ENCODE results near the gene ZBTB7B. TPM values are rescaled to one million over a fixed set of nuclear protein-coding genes. Genes with fewer than 3 reads are reported as not detected.

The ZBTB7B gene
- total RNA-seq (10 to 100 TPM; 39.6 to 68.4 (median 51.7) TPM), total RNA-seq (24.1 to 106 (median 60.4) reads per million in 29 experiments)
- total RNA-seq (2013), result 35.9 TPM

DNA sequence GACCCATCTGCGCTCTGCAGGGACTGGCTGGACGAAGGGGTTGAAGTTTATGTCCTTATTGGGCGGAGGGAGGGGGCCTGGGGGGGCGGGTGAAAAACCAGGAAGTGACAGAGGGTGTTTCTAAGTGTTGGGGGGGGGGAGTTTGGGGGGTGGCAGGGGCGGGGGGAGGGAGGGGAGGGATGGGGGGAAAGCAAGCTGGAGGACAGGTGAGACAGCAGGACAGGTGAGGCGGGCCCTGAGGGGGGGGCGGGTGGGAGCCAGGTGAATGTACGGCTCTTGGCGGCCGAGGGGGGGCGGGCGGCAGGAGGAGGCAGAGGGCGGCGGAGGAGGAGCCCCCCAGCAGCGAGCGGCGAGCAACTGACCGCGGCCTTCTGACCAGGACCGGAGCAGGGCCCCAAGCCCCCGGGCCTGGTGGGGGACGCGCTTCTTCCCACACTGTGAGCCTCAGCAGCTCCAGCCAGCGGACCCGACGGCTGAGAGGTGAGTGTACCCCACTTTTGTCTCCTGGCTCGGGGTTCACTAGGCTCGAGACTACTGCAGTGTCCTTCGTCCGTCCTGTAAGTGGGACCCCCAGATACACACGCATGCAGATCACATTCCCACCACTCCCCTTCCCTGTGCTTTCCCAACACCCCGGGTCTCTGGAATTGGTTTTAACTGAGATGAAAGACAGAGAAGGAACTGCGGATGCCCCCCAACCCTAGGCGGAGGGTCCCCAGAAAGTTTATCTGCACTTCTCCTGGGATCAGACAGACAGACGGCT is at the start of gene ZBTB7B:
Gene ZBTB7B (plus strand): TSS at position 339 of the 763 bp plus-strand sequence. CDS start 11,859 bp downstream, outside the sequence.
- Histone ChIP-seq H3K4me1 (ENCODE audit: control insufficient read depth in 1 of 2, extremely low read depth in 1 of 2, insufficient read depth in 2 of 2, low read length in 2 of 2) (peaks cover 30 to 91% of the 10 kb centered on the region in 2 experiments), H3K27me3 (replicated peaks in 1 of 2; ENCODE audit: control insufficient read depth in 2 of 2, extremely low read depth in 1 of 2, insufficient read depth in 2 of 2, low read length in 1 of 2) (no peaks in the 10 kb centered on the region), H3K27ac (ENCODE audit: low read length) (peak within 1 kb of the TSS; percentile 95), H3K9me3 (no peaks in the 10 kb centered on the region), H3K36me3 (ENCODE audit: control insufficient read depth in 2 of 2, extremely low read depth in 1 of 2, insufficient read depth in 1 of 2, low read length in 1 of 2) (no peaks in the 10 kb centered on the region), H3K4me3 (ENCODE audit: control insufficient read depth in 1 of 2, extremely low read depth in 1 of 2, low read length in 1 of 2) (peak within 1 kb of the TSS; percentile 92 to 97)
- peak in 1 of 35 experiments; percentile 22 for DNase-seq
- ChIA-PET CTCF (interaction anchor here (0.6 to 1.6 kb wide), 4 partner anchors 13 to 63 kb away, joined by 3 to 4 read pairs (median 3); no protein-coding TSS in a partner anchor), POLR2A (interaction anchor here (0.7 to 1.0 kb wide), 2 partner anchors 9 to 47 kb away, joined by 3 read pairs; partner anchors contain the start of gene PBXIP1 (in 1 of the 2))
- no peaks in the 10 kb centered on the region for H3K36me3 Mint-ChIP-seq
- H3K4me1 Mint-ChIP-seq, result peaks cover 53 to 60% (median 60%) of the 10 kb centered on the region in 3 donors
- H3K9me3 Mint-ChIP-seq, result no peaks in the 10 kb centered on the region
- peak; percentile 1 to 6 (median 4) for ATAC-seq (replicated peaks in 1 of 4)
- H3K27ac Mint-ChIP-seq, result peak within 1 kb of the TSS; percentile 98
- H3K4me3 Mint-ChIP-seq, result peak within 1 kb of the TSS; percentile 89 to 95 (median 91)
- under 1% methylated on average over 27 of the region's 35 CpGs for WGBS (ENCODE audit: insufficient coverage)
- no peaks in the 10 kb centered on the region for H3K27me3 Mint-ChIP-seq

DNA sequence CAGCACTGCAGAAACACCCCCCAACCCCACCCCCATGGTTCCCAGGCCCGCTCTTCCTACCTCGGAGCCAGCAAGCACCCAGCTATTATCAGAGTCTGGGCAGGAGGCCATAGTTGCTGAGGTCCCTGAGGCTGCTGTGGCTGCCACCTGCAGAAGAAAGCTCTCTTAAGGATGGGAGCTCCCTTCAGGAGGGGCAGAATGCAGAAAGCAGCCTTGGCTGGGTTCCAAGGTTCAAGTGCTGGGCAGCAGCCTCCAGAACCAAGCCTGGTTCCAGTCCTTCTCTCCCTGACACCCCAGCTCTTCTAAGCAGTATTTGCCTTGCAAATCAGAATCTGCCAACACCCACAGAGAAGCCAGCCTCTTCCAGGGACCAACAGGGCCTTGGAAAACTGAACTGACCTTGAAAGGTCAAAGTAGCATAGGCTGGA is 49.0 kb upstream of the ZBTB7B start:
- CTCF ChIA-PET, result no interaction called here
- DNase-seq (no peak), ATAC-seq (replicated peaks in 1 of 4) (no peak)
- Mint-ChIP-seq H3K27ac (peak overlapping the region; percentile 100), H3K27me3 (no peaks in the 10 kb centered on the region), H3K9me3 (no peaks in the 10 kb centered on the region), H3K4me3 (peak overlapping the region; percentile 95 to 100 (median 97)), H3K36me3 (peaks cover 29% of the 10 kb centered on the region), H3K4me1 (peaks cover 72 to 82% (median 73%) of the 10 kb centered on the region in 3 donors)
- POLR2A ChIA-PET, result interaction anchor here (0.6 to 2.0 kb wide), 7 partner anchors 8 to 66 kb away, joined by 3 to 9 read pairs (median 5); partner anchors contain the start of gene PMVK (in 1 of the 2)
- Histone ChIP-seq H3K4me1 (ENCODE audit: control insufficient read depth in 1 of 2, extremely low read depth in 1 of 2, insufficient read depth in 2 of 2, low read length in 2 of 2) (peaks cover 38 to 78% of the 10 kb centered on the region in 2 experiments), H3K9me3 (no peaks in the 10 kb centered on the region), H3K27me3 (replicated peaks in 1 of 2; ENCODE audit: control insufficient read depth in 2 of 2, extremely low read depth in 1 of 2, insufficient read depth in 2 of 2, low read length in 1 of 2) (no peaks in the 10 kb centered on the region), H3K36me3 (ENCODE audit: control insufficient read depth in 2 of 2, extremely low read depth in 1 of 2, insufficient read depth in 1 of 2, low read length in 1 of 2) (peaks cover 11 to 49% of the 10 kb centered on the region in 2 donors), H3K4me3 (ENCODE audit: control insufficient read depth in 1 of 2, extremely low read depth in 1 of 2, low read length in 1 of 2) (peak overlapping the region; percentile 79 to 94), H3K27ac (ENCODE audit: low read length) (peak overlapping the region; percentile 99)
- no CpG with 5 or more reads among the region's 2 CpGs for WGBS (ENCODE audit: insufficient coverage)

DNA sequence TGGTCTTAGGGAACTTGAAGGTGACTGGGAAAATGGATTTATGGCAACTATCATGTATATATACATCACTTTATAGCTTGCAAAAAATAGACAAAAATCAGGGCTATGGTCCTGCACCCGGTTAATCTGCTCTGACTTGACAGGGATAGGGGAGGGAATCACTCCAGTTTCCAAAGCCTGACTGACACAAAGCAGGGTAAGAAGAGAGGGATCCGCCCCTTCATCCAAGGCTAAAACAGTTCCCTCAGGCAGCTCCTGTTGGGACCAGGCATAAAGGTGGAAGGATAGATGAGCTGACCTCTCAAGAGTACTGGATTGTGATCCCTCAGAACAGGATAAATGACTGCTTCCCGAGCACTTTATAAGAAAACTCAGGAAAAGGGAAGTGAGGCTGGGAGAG is 48.1 kb upstream of the ZBTB7B start:
- CTCF ChIA-PET, result interaction anchor here in 1 of 2 donors (0.7 to 2.2 kb wide), 6 partner anchors 10 to 62 kb away, joined by 3 to 14 read pairs (median 8); partner anchors contain the start of genes FLAD1 and PMVK
- peak overlapping the region; percentile 95 to 100 (median 97) for H3K4me3 Mint-ChIP-seq
- ATAC-seq (replicated peaks in 1 of 4) (no peak), DNase-seq (no peak)
- Histone ChIP-seq H3K27me3 (replicated peaks in 1 of 2; ENCODE audit: control insufficient read depth in 2 of 2, extremely low read depth in 1 of 2, insufficient read depth in 2 of 2, low read length in 1 of 2) (no peaks in the 10 kb centered on the region), H3K4me1 (ENCODE audit: control insufficient read depth in 1 of 2, extremely low read depth in 1 of 2, insufficient read depth in 2 of 2, low read length in 2 of 2) (peaks cover 38 to 79% of the 10 kb centered on the region in 2 experiments), H3K9me3 (no peaks in the 10 kb centered on the region), H3K27ac (ENCODE audit: low read length) (peak overlapping the region; percentile 99), H3K36me3 (ENCODE audit: control insufficient read depth in 2 of 2, extremely low read depth in 1 of 2, insufficient read depth in 1 of 2, low read length in 1 of 2) (peaks cover 14 to 53% of the 10 kb centered on the region in 2 donors), H3K4me3 (ENCODE audit: control insufficient read depth in 1 of 2, extremely low read depth in 1 of 2, low read length in 1 of 2) (peak overlapping the region; percentile 79 to 94)
- peaks cover 68 to 77% (median 71%) of the 10 kb centered on the region in 3 donors for H3K4me1 Mint-ChIP-seq
- no peaks in the 10 kb centered on the region for H3K9me3 Mint-ChIP-seq
- H3K27me3 Mint-ChIP-seq, result no peaks in the 10 kb centered on the region
- peaks cover 22% of the 10 kb centered on the region for H3K36me3 Mint-ChIP-seq
- POLR2A ChIA-PET, result interaction anchor here (0.5 to 2.3 kb wide), 11 partner anchors 9 to 61 kb away, joined by 4 to 23 read pairs (median 6); partner anchors contain the start of genes CKS1B (in 1 of the 2), FLAD1 (in 1 of the 2) and PMVK (in 1 of the 2)
- peak overlapping the region; percentile 100 for H3K27ac Mint-ChIP-seq
- WGBS (ENCODE audit: insufficient coverage), result no CpG with 5 or more reads among the region's 3 CpGs

DNA sequence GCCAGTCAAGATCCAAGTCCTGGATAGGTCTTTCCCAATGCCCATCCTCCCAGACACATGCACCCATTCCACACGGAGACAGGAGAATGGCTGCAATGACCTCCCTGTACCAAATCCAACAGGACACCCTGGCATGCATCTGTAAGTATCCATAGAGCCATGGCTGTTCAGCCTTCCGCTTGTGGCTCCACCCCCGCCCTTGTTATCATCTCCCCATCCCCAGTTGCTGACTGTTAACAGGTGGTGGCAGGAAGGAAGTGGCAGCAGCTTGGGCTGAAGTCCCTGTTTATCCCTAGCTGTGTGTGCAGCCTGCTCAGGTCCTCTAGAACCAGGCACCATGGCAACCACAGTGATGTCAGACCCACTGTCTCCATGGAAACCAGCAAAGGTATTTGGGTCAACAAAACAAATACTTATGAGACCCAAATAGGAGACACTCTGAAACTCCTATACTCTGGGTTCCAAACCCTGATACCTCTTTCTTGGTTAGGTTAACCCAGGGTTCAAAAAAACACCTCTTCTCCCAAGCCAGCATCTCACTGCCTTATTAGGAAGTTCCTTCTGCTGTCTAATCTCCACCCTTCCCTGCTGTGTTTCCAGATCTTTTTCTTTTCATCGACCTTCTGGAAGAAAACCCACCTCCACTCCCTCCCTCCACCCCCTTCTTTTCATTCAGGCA is 47.4 kb upstream of the ZBTB7B start:
- Mint-ChIP-seq H3K27ac (peak overlapping the region; percentile 100), H3K4me1 (peaks cover 71 to 80% (median 76%) of the 10 kb centered on the region in 3 donors), H3K9me3 (no peaks in the 10 kb centered on the region), H3K27me3 (no peaks in the 10 kb centered on the region), H3K36me3 (peaks cover 22% of the 10 kb centered on the region), H3K4me3 (peak overlapping the region; percentile 95 to 100 (median 97))
- ChIA-PET CTCF (interaction anchor here (0.5 to 2.2 kb wide), 18 partner anchors 9 to 620 kb away, joined by 3 to 14 read pairs (median 4); partner anchors contain the start of genes FLAD1 (in 1 of the 2), KRTCAP2 (in 1 of the 2) and PMVK (in 1 of the 2)), POLR2A (interaction anchor here (0.5 to 2.3 kb wide), 18 partner anchors 9 to 60 kb away, joined by 3 to 23 read pairs (median 5); partner anchors contain the start of genes PMVK (in 2 of the 2), CKS1B (in 1 of the 2), FLAD1 (in 1 of the 2) and ZBTB7B (in 1 of the 2))
- Histone ChIP-seq H3K9me3 (no peaks in the 10 kb centered on the region), H3K4me1 (ENCODE audit: control insufficient read depth in 1 of 2, extremely low read depth in 1 of 2, insufficient read depth in 2 of 2, low read length in 2 of 2) (peaks cover 38 to 83% of the 10 kb centered on the region in 2 experiments), H3K4me3 (ENCODE audit: control insufficient read depth in 1 of 2, extremely low read depth in 1 of 2, low read length in 1 of 2) (peak overlapping the region; percentile 79 to 94), H3K27me3 (replicated peaks in 1 of 2; ENCODE audit: control insufficient read depth in 2 of 2, extremely low read depth in 1 of 2, insufficient read depth in 2 of 2, low read length in 1 of 2) (no peaks in the 10 kb centered on the region), H3K36me3 (ENCODE audit: control insufficient read depth in 2 of 2, extremely low read depth in 1 of 2, insufficient read depth in 1 of 2, low read length in 1 of 2) (peaks cover 14 to 52% of the 10 kb centered on the region in 2 donors), H3K27ac (ENCODE audit: low read length) (peak overlapping the region; percentile 99)
- WGBS (ENCODE audit: insufficient coverage), result 5% methylated on average over 2 of the region's 4 CpGs
- peak; percentile 85 to 89 (median 86) for ATAC-seq (replicated peaks in 1 of 4)
- peak; percentile 70 to 99 (median 94) for DNase-seq

DNA sequence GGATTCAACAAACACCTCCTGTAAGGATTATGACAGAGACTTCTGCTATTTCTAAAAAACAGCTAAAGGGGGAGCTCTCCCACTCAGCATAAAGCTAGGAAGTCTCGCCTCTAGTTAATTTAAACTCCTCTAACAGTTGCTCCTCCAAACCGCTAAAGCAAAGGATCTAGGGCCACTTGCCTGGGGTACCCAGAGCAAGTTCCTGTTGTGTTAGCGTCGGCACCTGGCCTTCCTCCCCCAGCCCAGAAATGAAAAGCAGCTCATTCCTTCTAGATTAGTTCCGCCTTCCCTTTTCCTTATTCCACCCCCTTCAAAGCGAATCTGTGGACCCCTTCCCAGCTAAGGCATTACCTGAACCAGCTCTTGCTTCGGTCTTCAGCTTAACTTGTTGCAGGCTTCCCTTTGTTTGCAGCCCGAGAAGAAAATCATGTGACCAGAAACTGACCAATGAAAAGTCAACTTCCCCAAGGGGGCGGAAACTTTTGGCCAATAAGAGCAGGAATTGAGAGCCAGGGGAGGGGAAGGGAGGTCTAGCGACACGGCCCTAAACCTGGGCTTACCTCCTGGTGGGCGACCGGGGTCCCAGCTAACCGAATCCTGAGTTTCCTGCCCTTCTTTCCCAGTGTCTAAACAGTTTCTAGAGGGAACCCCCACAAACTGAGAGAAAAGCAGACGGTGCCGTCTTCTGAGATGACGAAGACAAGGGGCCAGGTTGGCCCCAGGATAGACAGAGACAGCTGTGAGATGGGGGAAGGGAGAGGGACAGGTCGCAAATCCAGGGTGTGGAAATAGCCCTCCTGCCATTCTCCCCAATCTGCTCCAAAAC is 46.7 kb upstream of the ZBTB7B start, which contains the start of gene PBXIP1:
Gene PBXIP1 (minus strand): TSS at position 382 of the 826 bp plus-strand sequence. CDS start 2,378 bp downstream, outside the sequence.
- H3K27me3 Mint-ChIP-seq, result no peaks in the 10 kb centered on the region
- no peaks in the 10 kb centered on the region for H3K9me3 ChIP-seq
- peak within 1 kb of the TSS; percentile 100 for H3K27ac Mint-ChIP-seq
- H3K4me3 ChIP-seq (ENCODE audit: control insufficient read depth in 1 of 2, extremely low read depth in 1 of 2, low read length in 1 of 2), result peak within 1 kb of the TSS; percentile 79 to 94
- 0% methylated on average over 5 of the region's 18 CpGs for WGBS (ENCODE audit: insufficient coverage)
- no peaks in the 10 kb centered on the region for H3K27me3 ChIP-seq (replicated peaks in 1 of 2; ENCODE audit: control insufficient read depth in 2 of 2, extremely low read depth in 1 of 2, insufficient read depth in 2 of 2, low read length in 1 of 2)
- peaks cover 17% of the 10 kb centered on the region for H3K36me3 Mint-ChIP-seq
- ChIA-PET CTCF (interaction anchor here (0.5 to 2.2 kb wide), 19 partner anchors 8 to 621 kb away, joined by 3 to 14 read pairs (median 3); partner anchors contain the start of genes FLAD1 (in 1 of the 2), KRTCAP2 (in 1 of the 2) and PMVK (in 1 of the 2)), POLR2A (interaction anchor here (0.6 to 2.3 kb wide), 17 partner anchors 11 to 61 kb away, joined by 3 to 23 read pairs (median 4); partner anchors contain the start of genes PMVK (in 2 of the 2), CKS1B (in 1 of the 2), FLAD1 (in 1 of the 2) and ZBTB7B (in 1 of the 2))
- peaks cover 72 to 79% (median 77%) of the 10 kb centered on the region in 3 donors for H3K4me1 Mint-ChIP-seq
- H3K4me1 ChIP-seq (ENCODE audit: control insufficient read depth in 1 of 2, extremely low read depth in 1 of 2, insufficient read depth in 2 of 2, low read length in 2 of 2), result peaks cover 44 to 83% of the 10 kb centered on the region in 2 experiments
- DNase-seq (peak; percentile 57 to 95 (median 83)), ATAC-seq (replicated peaks in 1 of 4) (peak; percentile 48 to 63 (median 56))
- peak within 1 kb of the TSS; percentile 95 to 100 (median 97) for H3K4me3 Mint-ChIP-seq
- H3K27ac ChIP-seq (ENCODE audit: low read length), result peak within 1 kb of the TSS; percentile 99
- no peaks in the 10 kb centered on the region for H3K9me3 Mint-ChIP-seq
- H3K36me3 ChIP-seq (ENCODE audit: control insufficient read depth in 2 of 2, extremely low read depth in 1 of 2, insufficient read depth in 1 of 2, low read length in 1 of 2), result peaks cover 13 to 44% of the 10 kb centered on the region in 2 donors

Measured in T-cell (primary cell).